ENCODE results near the gene FAM181B.

DNA sequence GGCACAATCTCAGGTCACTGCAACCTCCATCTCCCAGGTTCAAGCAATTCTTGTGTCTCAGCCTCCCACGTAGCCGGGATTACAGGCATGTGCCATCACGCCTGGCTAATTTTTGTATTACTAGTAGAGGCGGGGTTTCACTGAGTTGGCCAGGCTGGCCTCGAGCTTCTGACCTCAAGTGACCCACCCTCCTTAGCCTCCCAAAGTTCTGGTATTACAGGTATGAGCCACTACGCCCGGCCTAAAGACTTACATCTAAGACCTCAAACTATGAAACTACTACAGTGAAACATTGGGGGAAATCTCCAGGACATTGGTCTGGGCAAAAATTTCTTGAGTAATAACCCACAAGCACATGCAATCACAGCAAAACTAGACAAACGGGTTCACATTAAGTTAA lies 13.8 kb upstream of the FAM181B start:
- no peak for TF ChIP-seq ZFX (IDR thresholded peaks at IDR 0.05; ENCODE audit: borderline replicate concordance)
- TF ChIP-seq, protein P1, sequence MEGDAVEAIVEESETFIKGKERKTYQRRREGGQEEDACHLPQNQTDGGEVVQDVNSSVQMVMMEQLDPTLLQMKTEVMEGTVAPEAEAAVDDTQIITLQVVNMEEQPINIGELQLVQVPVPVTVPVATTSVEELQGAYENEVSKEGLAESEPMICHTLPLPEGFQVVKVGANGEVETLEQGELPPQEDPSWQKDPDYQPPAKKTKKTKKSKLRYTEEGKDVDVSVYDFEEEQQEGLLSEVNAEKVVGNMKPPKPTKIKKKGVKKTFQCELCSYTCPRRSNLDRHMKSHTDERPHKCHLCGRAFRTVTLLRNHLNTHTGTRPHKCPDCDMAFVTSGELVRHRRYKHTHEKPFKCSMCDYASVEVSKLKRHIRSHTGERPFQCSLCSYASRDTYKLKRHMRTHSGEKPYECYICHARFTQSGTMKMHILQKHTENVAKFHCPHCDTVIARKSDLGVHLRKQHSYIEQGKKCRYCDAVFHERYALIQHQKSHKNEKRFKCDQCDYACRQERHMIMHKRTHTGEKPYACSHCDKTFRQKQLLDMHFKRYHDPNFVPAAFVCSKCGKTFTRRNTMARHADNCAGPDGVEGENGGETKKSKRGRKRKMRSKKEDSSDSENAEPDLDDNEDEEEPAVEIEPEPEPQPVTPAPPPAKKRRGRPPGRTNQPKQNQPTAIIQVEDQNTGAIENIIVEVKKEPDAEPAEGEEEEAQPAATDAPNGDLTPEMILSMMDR (IDR thresholded peaks at IDR 0.05) = no peak
